GM12878 (cell line): Measurements from ENCODE around the gene MICALL2. TPM values are rescaled to one million over a fixed set of nuclear protein-coding genes. Genes with fewer than 3 reads are reported as not detected.

Experiments
- ATAC-seq: fragments of 200-7000 bp; cut with Tn5 transposase; 3 replicates; pipeline ENCODE4 v1.9.1; 2020; ENCODE audit warnings: mild to moderate bottlenecking, moderate library complexity
- BruUV-seq: library from RNA; stranded (reverse); fragments of 400-500 nt; replicated peaks from 2 replicates; lab custom pipeline; 2021; lab: Mats Ljungman, UMichigan
- CTCF ChIA-PET: fragments of 300-600 bp; sonication (Branson Sonifier 250); formaldehyde crosslinking; extraction: SDS; loops from one replicate; lab custom pipeline; 2021; ENCODE audit warnings: inconsistent platforms; lab: Yijun Ruan, JAX
- POLR2A ChIA-PET: fragments of 350-600 bp; formaldehyde crosslinking; extraction: SDS; loops from one replicate; lab custom pipeline; 2021; ENCODE audit warnings: inconsistent platforms; lab: Charles Lee
- RAD21 ChIA-PET: fragments of 300-600 bp; sonication (Branson Sonifier 250); formaldehyde crosslinking; loops from one replicate; lab custom pipeline; 2023; ENCODE audit warnings: antibody characterized with exemption; ENCODE audit not compliant: unreplicated experiment; lab: Charles Lee
- SMC1A ChIA-PET: fragments of 300-600 bp; sonication (Branson Sonifier 250); formaldehyde crosslinking; loops from one replicate; lab custom pipeline; 2023; ENCODE audit not compliant: unreplicated experiment, uncharacterized antibody; lab: Charles Lee
- DNase-seq: peaks from one replicate; pipeline ENCODE4 v3.0.0-alpha.2; 2011; ENCODE audit warnings: low read depth, low spot score
- FAIRE-seq: peaks from 3 replicates; lab custom pipeline; 2011; peaks lifted over from hg19 to GRCh38; lab: Jason Lieb, UNC
- H2AFZ ChIP-seq: 2 replicates; pipeline ENCODE4 v1.6.0; 2011; ENCODE audit warnings: low read depth, low read length, control low read depth; ENCODE audit not compliant: control insufficient read depth
- H3K27ac ChIP-seq: 2 replicates; pipeline ENCODE4 v1.5.1; 2011; ENCODE audit warnings: control low read depth; ENCODE audit not compliant: control insufficient read depth, insufficient read depth
- H3K27me3 ChIP-seq, 2 experiments: replicated peaks in 1 of 2; 2 replicates each; pipeline versions ENCODE4 v1.6.0 to v1.6.1; 2011; ENCODE audit warnings: low read length in 1 of 2; ENCODE audit not compliant: control insufficient read depth in 2 of 2, insufficient read depth in 2 of 2
- H3K36me3 ChIP-seq, 2 experiments: 2 replicates each; pipeline ENCODE4 v1.5.1; 2011; ENCODE audit warnings: low read length in 1 of 2; ENCODE audit not compliant: control insufficient read depth in 2 of 2, insufficient read depth in 2 of 2
- H3K4me1 ChIP-seq: 2 replicates; pipeline ENCODE4 v1.6.1; 2011; ENCODE audit warnings: mild to moderate bottlenecking, low read length, moderate library complexity, mixed read lengths; ENCODE audit not compliant: control insufficient read depth, insufficient read depth
- H3K4me2 ChIP-seq: 2 replicates; pipeline ENCODE4 v1.6.0; 2011; ENCODE audit warnings: control low read depth; ENCODE audit not compliant: control insufficient read depth, insufficient read depth
- H3K4me3 ChIP-seq: fragments of 200-600 bp; sonication (generic); 2 replicates; pipeline ENCODE4 v1.5.1; 2016
- H3K79me2 ChIP-seq: 2 replicates; pipeline ENCODE4 v1.6.0; 2011; ENCODE audit warnings: low read length; ENCODE audit not compliant: control insufficient read depth, insufficient read depth
- H3K9ac ChIP-seq: 2 replicates; pipeline ENCODE4 v1.8.0; 2011; ENCODE audit warnings: low read length, control low read depth, mixed read lengths; ENCODE audit not compliant: control insufficient read depth, insufficient read depth
- H3K9me3 ChIP-seq: replicated peaks from 3 replicates; pipeline ENCODE4 v1.5.1; 2011; ENCODE audit warnings: mild to moderate bottlenecking, low read length; ENCODE audit not compliant: control insufficient read depth, insufficient read depth
- H4K20me1 ChIP-seq: 2 replicates; pipeline ENCODE4 v1.6.0; 2011; ENCODE audit not compliant: control insufficient read depth, insufficient read depth
- ATF2 ChIP-seq: IDR thresholded peaks from 2 replicates; pipeline ENCODE4 v1.6.1; 2012; ENCODE audit warnings: low read length, inconsistent platforms
- KLF5 ChIP-seq: fragments of 450-650 bp; IDR thresholded peaks from 2 replicates; pipeline ENCODE4 v1.6.1; 2014; ENCODE audit warnings: mild to moderate bottlenecking; ENCODE audit not compliant: partially characterized antibody
- SKIL ChIP-seq: fragments of 450-650 bp; IDR thresholded peaks from 2 replicates; pipeline ENCODE4 v1.6.1; 2017; ENCODE audit warnings: mild to moderate bottlenecking, low read depth, inconsistent platforms; ENCODE audit not compliant: poor library complexity, severe bottlenecking
- STAT1 ChIP-seq: fragments of 450-650 bp; conservative IDR thresholded peaks from 2 replicates; pipeline ENCODE4 v1.6.1; 2014; ENCODE audit warnings: antibody characterized with exemption, mild to moderate bottlenecking
- ZNF384 ChIP-seq: IDR thresholded peaks from 2 replicates; pipeline ENCODE4 v1.6.1; 2012; ENCODE audit warnings: low read depth, mild to moderate bottlenecking, low read length, improper control_type of control experiment, borderline replicate concordance
- ZSCAN29 ChIP-seq: fragments of 450-650 bp; IDR thresholded peaks from 2 replicates; pipeline ENCODE4 v1.6.1; 2017; ENCODE audit warnings: mild to moderate bottlenecking, moderate library complexity
- WGBS: methylation state at CpG from one replicate; pipeline ENCODE4 v1.1.6; 2016; ENCODE audit warnings: low lambda C conversion rate; ENCODE audit not compliant: insufficient replicate concordance, insufficient coverage; ENCODE audit errors: missing lambda C conversion rate; 5-methylcytosine and 5-hydroxymethylcytosine counted together
- in situ Hi-C: fragments of 300-500 bp; cut with MboI; formaldehyde crosslinking; loops from 9 replicates; pipeline ENCODE4 v1.14.3; 2018; ENCODE audit warnings: mixed read lengths
- intact Hi-C: fragments of 100-400 bp; cut with micrococcal nuclease; formaldehyde crosslinking; loops from one replicate; pipeline ENCODE4 v1.14.2; 2022; ENCODE audit not compliant: unreplicated experiment
- polyA plus RNA-seq, 11 experiments: library from polyadenylated mRNA; depleted of rRNA in 4 of 11; unstranded in 6 of 11; stranded (reverse) in 5 of 11; fragments of >200 nt; fragmentation: Nextera tagmentation in 4 of 11; fragmentation: Illumina TruSeq in 1 of 11; extraction: Ambion mirVana in 4 of 11; extraction: Trizol in 1 of 11; gene quantifications; 1 replicate in 1 of 11; 2 replicates in 10 of 11; pipeline versions ENCODE4 v1.2.1 to v1.2.3, GENCODE V29; 2011 to 2016; ENCODE audit warnings: inconsistent platforms in 2 of 11, missing spikeins in 2 of 11, low read depth in 1 of 11
- total RNA-seq, 4 experiments: library from RNA; depleted of rRNA in 3 of 4; stranded (reverse); fragments of >200 nt in 3 of 4; fragmentation: Illumina TruSeq in 1 of 4; extraction: Trizol in 1 of 4; gene quantifications; 2 replicates each; pipeline versions ENCODE4 v1.2.1 to v1.2.3, GENCODE V29; 2013 to 2021

Gene MICALL2
- total and polyA plus RNA-seq, 10 of the 15 experiments (the other 5 are each of a cell fraction or from before 2014, with no cell fraction given), result 0.04 to 1.7 (median 0.83) TPM; not detected in 3

- SMC1A ChIA-PET, result no interaction called here
- Histone ChIP-seq H2AFZ (no peak overlapping the region), H3K9ac (no peak overlapping the region), H3K79me2 (no peaks in the 10 kb centered on the region), H3K36me3 (peaks cover 0 to 23% of the 10 kb centered on the region in 2 experiments; a peak in 2 of 4 replicates), H3K27me3 (no peaks in the 10 kb centered on the region)
- intact Hi-C loops, result no loop called here
- TF ChIP-seq ZSCAN29 (no peak), KLF5 (no peak), ATF2 (no peak), STAT1 (no peak), SKIL (no peak), ZNF384 (no peak)
- TF ChIP-seq, all 136 proteins: peak for 0
- Histone ChIP-seq H3K4me1 (no peaks in the 10 kb centered on the region), H4K20me1 (no peaks in the 10 kb centered on the region), H3K4me3 (no peak overlapping the region), H3K27ac (no peak overlapping the region), H3K4me2 (no peak overlapping the region), H3K9me3 (no peaks in the 10 kb centered on the region)
- CTCF ChIA-PET, result interaction anchor here (1.3 kb wide), 1 partner anchor 9 kb away, joined by 3 read pairs; no protein-coding TSS in a partner anchor
- WGBS, result 88% methylated on average over 19 of the region's 22 CpGs
- RAD21 ChIA-PET, result no interaction called here
- ATAC-seq, result no peak
- in situ Hi-C loops, result no loop called here
- POLR2A ChIA-PET, result no interaction called here
- FAIRE-seq, result no peak
- BruUV-seq, result no TSS peak
- no peak for DNase-seq
Measured at GRCh38 chr7:1475991-1476390, 16.7 kb upstream of the MICALL2 start.
